ENCODE measurements around the gene VANGL1.

VANGL1 gene

GRCh38 chr1:115647047-115647446, 5.3 kb downstream of the VANGL1 start:
- DNase-seq, result no peak

DNA sequence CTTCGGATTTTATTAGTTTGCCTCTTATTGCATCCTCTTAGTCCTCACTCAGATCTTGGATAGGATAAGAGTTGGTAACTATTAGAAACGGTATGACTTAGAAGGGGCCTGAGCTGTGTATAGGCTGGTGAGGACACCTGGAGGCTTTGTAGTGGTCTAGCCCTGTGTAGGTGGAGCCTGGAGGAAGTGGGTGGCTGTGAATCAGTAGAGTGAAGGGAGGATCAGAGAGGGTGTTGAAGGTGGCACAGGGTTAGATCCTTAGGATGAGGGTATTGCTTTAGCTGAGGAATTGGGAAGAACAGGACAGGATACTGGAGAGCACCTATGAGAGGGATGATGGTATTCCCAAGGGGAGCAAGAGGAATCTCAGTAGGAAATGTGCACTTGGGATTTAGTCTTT, 5.7 kb downstream of the VANGL1 start:
- no peak for DNase-seq

DNA sequence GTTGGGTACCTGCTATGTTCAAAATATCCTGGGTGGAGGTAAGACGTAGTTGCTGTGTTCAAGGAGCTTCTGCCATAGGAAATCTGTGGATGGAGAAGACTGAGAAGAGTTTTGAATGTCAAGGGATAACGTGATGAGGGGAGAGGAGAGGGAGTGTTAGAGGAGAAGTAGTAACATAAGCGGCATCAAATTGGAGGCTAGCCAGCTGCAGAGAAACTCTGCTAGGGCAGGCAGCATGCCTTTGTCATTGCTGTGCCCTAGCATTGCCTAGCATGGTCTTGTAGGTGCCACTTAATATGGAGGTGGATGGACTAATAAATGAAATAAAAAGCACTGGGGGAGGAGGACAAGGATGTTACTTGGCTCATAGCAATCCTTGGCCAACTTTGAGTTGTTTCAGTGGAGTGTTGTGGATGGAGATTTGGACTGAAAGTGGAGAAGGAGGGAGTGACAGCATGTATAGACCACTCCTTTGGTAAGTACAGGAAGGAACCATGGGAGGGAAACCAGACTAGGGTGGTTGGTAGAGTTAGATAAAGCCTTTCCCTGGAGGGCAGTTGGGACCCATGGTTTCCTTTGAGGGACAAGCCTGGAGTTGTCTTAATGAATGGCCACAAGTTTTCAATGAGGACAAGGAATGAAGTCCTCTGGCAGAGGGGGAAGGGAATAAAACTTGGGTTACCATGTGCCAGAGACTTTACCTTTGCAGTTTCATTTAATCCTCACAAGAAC, 6.3 kb downstream of the VANGL1 start:
- no peak for DNase-seq

DNA sequence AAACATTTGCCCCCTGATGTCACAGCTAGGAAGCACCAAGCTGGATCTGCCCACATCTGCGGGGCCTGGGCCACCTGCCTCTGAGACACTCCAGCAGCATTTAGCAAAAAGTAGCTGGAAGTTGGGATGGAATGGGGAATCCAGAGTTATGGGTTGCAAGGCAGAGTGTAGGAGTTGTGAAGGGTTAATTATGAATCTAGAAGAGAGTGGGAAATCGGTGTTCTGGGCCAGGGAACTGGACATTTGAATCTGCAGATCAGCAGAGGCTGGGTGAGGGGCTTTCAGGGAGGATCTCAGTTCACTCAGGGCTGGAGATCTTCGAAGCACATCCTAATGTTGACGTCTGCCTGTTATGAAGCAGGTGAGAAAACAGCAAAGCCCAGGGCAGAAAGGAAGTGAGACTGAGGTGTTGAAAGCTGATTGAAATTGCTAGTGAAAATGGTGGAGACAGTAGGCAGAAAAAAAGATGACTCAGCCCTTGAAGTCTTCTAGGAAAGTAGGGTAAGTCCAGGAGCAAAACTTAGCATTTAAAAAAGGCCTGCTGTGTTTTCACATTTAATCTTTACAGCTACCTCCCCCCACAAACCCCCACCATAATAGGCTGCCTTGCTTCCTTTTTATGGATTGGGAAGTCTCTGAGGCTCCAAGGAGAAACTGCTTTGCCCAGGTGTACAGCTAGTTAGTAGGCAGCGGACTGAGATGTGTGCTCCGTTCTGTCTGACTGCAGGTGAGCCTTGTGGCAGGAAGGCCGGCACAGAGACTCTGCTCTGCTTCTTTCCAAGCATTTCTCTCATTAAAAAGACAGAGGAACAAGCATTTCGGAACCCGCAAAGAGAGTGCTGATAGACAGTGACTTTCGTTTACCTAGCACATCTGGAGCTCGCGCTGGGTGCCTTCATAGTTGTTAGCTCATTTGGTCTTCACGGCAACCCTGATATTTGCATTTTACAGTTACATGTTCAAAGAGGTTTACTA, 7.2 kb downstream of the VANGL1 start:
- no peak for DNase-seq

DNA sequence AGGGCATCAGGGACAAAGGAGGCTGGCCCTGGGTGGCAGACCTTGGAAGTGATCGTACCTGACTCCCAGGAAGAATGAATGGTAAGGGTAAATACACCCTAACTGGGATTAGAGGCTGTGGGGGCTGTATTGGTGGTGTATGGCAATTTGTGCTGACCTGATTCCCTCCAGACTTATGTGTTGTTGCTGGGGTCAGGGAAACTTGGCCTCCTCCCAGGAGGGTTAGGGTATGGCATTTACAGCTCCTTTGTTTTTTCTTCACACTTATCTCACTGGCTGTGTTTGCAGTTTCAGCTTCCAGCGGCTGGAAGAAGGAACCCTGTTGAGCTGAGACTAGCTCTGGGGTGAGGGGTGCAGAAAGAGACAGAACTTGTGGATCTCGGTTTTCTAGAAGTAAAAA, 8.2 kb downstream of the VANGL1 start:
- DNase-seq, result no peak

DNA sequence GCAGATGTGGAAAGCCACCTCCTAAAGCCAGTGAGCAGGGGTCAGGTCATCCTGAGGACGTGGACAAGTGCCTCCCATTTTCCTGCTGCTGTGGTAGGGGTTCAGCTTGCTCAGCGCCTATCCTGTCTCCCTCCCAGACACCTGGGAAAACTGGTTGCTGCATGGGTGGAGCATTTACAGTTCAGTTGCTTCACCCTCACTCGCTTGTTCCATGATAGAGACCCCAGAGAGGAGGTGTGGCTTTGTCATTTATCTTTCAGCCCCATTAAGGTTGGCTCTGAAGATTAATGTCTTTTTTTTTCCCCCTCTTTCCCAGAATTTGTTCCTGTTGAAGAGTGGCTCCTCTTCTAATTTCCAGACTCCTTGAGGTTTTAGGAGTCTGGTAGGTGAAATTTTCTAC, 9.2 kb downstream of the VANGL1 start:
- no peak for DNase-seq

GRCh38 chr1:115651391-115651790, 9.6 kb downstream of the VANGL1 start:
- no peak for DNase-seq

DNA sequence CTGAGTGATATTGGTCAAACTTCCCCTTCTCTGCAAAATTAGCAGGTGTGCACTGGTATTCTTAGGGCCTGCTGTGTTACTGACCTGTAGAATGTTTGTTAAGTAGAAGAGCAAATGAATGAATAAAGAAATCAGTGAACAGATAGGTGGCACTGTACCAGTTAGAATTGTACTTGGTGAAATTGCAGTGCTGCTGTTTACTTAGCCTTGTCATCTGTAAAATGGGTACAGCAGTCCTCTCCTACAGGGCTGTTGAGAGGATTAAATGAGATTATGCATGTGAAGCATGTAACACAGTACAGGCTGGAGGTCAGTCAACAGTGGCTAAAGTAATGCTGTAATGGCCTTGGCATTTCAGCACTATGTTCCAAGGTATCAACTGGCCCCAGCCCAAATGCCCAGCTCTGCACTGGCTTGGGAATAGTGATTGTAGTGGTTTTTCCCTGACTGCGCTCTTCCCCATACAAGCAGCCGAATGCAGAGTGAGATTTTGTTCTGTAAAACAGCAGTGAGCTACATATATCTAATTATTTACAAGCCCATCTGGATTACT, 10.5 kb downstream of the VANGL1 start:
- DNase-seq, result no peak

DNA sequence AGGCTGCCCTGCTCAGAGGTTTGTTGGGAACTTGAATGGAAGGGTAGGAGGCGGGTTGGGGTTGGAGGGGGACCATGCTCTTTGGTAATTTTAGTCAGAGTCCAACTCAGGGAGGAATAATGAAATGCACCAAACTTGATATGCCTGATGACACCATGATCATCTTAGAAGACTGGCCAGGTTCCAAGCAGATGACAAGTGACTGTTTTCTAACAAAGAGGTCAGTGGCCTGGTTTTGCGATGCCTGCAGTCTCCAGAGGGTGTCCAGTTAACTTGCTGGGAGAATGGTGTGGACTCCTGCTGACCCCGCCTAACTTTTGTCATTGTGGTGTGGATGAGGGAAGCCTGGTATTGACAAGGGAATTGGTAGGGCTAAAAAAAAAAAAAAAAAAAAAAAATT, 12.4 kb downstream of the VANGL1 start:
- no peak for DNase-seq

- no peak for DNase-seq
These were observed 13.0 kb downstream of the VANGL1 start for GRCh38 chr1:115654663-115655305.

DNA sequence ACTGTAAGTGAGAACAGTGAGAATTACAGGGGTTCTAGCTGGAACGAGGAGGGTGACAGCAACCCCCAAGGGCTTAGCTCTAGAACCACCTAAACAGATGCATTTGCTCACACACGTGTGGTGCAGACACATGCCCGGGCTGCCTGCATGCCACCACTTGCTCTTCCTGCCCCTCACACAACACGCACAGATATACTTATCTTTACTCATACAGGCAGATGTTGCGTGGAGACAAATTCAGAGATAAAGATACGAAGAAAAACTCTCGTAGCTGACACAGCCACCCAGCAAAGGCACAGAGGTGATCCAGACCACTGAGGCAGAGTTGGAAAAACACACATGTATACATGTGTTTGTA, 13.5 kb downstream of the VANGL1 start:
- DNase-seq, result no peak

DNA sequence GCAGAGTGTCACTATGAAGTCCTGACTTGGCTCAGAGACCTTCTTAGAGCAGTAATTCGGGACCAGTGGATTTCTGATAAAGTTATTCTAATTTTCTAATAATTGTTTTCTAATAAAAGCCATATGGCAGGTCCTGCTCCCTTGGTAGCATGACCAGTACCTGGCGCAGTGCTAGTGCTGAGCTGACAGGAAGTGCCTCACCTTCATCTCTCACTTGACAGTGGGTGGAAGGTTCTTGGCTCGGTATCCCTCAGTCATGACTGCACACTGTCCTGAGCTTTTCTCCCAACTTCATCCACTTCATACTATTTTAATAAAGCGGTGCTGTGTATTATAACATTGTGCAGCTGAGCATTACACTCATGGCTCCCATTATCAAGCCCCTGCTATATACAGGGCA, 14.1 kb downstream of the VANGL1 start:
- DNase-seq, result no peak

DNA sequence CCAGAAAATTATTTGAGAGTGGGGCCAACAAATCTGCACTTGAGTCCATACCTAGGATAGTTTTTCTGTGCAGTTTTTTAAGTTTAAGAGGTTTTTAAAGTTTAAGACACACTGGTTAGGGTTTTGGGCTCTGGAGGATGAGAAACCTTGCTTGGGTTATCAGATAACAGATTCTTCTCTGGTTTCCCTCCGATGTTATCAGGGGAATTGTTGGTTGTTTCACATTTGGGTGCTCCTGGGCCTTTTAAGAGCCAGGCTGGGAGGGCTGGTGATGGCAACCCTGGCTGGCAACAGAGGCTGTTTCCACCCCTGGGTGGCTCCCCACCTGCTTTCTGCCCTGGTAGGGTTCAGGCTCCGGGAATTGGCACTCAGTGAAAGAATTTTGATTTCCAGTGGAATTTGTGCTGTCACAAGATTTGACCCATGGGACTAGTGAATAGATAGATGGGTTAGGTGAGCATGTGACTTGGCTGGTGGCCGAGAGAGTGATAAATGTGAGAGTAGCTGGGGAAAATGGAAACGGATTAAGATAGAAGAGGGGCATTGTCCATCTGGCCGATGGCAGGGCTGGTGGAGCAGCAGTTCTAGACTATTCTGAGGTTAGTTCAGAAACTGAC, 14.8 kb downstream of the VANGL1 start:
- DNase-seq, result no peak

GRCh38 chr1:115658646-115659045, 16.9 kb downstream of the VANGL1 start:
- DNase-seq, result no peak

DNA sequence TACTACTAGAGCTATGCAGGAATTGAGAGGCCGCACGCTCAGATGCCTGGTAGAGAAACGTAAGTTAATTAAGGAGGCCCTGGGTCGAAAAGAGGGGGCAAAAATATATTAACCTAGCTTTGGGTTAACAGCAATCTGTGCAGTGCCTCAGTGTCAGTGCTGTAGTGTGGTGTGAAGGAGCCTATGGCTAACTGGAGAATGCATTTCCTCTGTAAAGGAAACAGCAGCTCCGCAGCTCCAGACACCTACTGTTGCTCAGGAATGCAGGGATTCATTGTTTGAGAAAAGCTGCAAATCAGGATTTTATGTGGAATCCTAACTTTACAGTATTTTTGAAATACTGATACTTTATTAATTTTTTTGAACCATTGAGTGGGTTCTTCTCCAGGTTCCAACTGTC, 18.4 kb downstream of the VANGL1 start:
- no peak for DNase-seq

DNA sequence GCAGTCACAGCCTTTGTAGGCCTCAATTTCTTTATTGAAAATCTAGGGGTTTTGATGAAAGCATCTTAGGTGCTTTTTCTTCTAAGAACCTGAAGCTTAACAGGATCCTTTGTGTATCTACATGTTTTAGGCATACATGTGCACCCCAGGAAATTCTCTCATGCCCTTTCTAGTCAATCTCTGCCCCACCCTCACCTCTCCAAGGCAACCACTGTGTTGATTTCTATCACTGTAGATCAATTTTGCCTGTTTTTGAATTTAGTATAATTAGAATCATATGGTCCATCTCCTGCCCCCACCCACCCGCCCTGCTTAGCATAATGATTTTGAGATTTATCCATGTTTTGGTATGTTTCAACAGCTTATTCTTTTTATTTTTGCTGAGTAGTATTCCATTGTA, 19.4 kb downstream of the VANGL1 start:
- no peak for DNase-seq

DNA sequence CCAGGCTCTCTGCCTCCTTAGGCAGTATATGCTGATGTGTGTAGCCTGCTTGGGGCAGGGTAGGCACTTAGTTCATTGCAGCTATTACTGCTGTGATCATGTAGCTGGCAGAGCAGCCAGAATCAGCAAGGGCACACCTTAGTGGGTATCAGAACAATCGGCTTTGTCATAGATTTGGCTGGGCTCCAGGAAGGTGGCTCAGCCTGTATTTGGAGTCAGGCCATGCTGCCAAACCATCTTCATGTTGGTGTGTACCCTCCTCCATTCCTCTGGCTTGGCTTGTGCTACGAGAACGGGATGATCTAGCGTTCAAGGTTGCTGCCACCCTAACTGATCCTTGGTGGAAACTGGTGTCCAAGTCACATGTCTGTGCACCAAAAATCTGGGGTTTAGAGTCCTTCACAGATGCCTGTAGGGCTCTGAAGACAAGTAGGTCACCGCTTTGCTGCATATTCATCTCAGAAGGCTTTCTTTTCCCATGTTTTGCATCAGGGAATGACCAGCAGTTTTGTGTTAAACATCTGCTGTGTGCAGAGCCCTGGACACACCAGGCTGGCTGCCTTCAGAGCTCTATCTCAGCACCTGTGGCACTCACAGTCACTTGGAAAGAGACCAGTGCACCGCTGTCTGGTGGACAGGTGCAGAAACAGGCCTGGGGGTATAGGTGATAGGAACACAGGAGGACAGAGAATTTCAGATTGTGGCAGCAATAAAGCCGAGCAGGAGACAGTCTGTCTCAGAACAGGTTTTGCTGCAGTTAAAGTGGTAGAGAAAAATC, 23.7 kb downstream of the VANGL1 start:
- no peak for DNase-seq

- no peak for DNase-seq
These were observed 24.4 kb downstream of the VANGL1 start for GRCh38 chr1:115666206-115666605.

- no peak for DNase-seq
These were observed 24.9 kb downstream of the VANGL1 start for GRCh38 chr1:115666702-115667101.

DNA sequence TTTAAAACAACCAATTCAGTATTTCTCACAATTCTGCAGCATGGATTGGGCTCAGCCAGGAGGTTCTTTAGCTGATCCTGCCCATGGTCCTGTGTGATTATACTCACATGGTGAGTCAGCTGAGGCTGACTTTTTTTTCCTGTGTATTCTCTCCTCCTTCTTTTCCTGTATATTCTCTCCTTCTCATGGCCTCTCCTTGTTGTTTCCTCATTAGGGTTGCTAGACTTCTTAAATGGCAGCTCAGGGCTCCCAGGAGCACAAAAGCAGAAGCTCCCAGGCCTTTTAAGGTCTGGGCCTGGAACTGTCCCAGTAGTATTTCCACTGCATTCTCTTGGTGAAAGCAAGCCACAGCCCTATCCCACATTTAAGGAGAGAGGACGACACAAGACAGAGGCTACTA, 26.8 kb downstream of the VANGL1 start:
- DNase-seq, result no peak

GRCh38 chr1:115669002-115669673, 27.4 kb downstream of the VANGL1 start:
- no peak for DNase-seq

DNA sequence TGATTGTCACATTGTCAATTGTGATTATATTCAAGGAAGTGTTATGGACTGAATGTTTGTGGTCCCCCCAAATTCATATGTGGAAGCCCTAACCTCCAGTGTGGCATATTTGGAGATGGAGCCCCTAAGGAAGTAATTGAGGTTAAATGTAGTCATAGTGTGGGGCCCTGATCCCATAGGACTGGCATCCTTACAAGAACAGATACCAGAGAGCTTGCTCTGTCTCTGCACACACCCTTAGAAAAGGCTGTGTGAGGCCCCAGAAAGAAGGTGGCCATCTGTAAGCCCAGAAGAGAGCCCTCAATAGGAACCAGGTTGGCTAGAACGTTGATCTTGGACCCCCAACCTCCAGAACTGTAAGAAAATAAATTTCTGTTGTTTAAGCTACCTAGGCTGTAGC, 28.1 kb downstream of the VANGL1 start:
- no peak for DNase-seq

Measured in stimulated activated CD4-positive, alpha-beta T cell treated with anti-CD3 and anti-CD28 coated beads, Interleukin-2, amount 100 ng/mL, for 48 hours (primary cell).